Adrenal gland (tissue), 12 donors: ENCODE measurements around the gene RPL35. TPM values are rescaled to one million over a fixed set of nuclear protein-coding genes. Genes with fewer than 3 reads are reported as not detected.

Experiments used
- DNase-seq, 7 donors: peaks; one replicate each; pipeline ENCODE4 v3.0.0-alpha.2; 2019 to 2020
- H3K27ac ChIP-seq, 5 donors: fragments of 200-600 bp; sonication (generic) in 4 of 5; 1 replicate in 3 of 5; 2 replicates in 2 of 5; pipeline versions ENCODE4 v1.5.1 to v1.8.0; 2016 to 2020; ENCODE audit warnings: mild to moderate bottlenecking in 1 of 5
- H3K27me3 ChIP-seq: fragments of 200-600 bp; 2 replicates; pipeline ENCODE4 v1.8.0; 2021
- H3K36me3 ChIP-seq, 2 donors: fragments of 200-600 bp; replicated peaks in 1 of 2; 1 replicate in 1 of 2; 2 replicates in 1 of 2; pipeline versions ENCODE4 v1.5.1 to v1.8.0; 2018 to 2022
- H3K4me1 ChIP-seq, 2 donors: fragments of 200-600 bp; replicated peaks in 1 of 2; 1 replicate in 1 of 2; 2 replicates in 1 of 2; pipeline versions ENCODE4 v1.5.1 to v1.8.0; 2018 to 2021
- H3K4me3 ChIP-seq, 4 donors: fragments of 200-600 bp; sonication (generic) in 3 of 4; one replicate each; pipeline ENCODE4 v1.5.1; 2016 to 2018
- H3K9me3 ChIP-seq, 3 donors: fragments of 200-600 bp; sonication (generic) in 1 of 3; replicated peaks in 1 of 3; 1 replicate in 2 of 3; 2 replicates in 1 of 3; pipeline versions ENCODE4 v1.5.1 to v1.8.0; 2016 to 2021
- CTCF ChIP-seq, 6 experiments: fragments of 450-650 bp in 4 of 6; fragments of 200-600 bp in 2 of 6; sonication (generic) in 1 of 6; IDR thresholded peaks; 1 replicate in 5 of 6; 2 replicates in 1 of 6; pipeline versions ENCODE4 v1.5.1 to v1.8.0; 2016 to 2021; ENCODE audit warnings: antibody characterized with exemption in 6 of 6, mild to moderate bottlenecking in 2 of 6, moderate library complexity in 1 of 6
- POLR2A ChIP-seq, 2 donors: fragments of 450-650 bp; IDR thresholded peaks; one replicate each; pipeline ENCODE4 v1.6.1; 2017; ENCODE audit warnings: antibody characterized with exemption in 2 of 2, mild to moderate bottlenecking in 2 of 2, moderate library complexity in 1 of 2
- WGBS, 4 donors: extraction: QIAGEN DNeasy Blood & Tissue Kit in 2 of 4; methylation state at CpG; one replicate each; pipeline versions ENCODE4 v1.1.5 to v1.1.7; 2013 to 2017; 5-methylcytosine and 5-hydroxymethylcytosine counted together
- intact Hi-C, 2 donors: fragments of 100-400 bp; cut with DNase I; formaldehyde crosslinking; loops; one replicate each; pipeline versions ENCODE4 v1.14.1 to v1.15.0; 2022 to 2023
- polyA plus RNA-seq, 3 donors: library from polyadenylated mRNA; stranded (reverse); fragments of 200-250 nt in 2 of 3; fragments of 350-450 nt in 1 of 3; fragmentation: Illumina TruSeq in 1 of 3; extraction: RNeasy Lipid Tissue Mini Kit (QIAGEN cat#74804) in 1 of 3; gene quantifications; one replicate each; pipeline ENCODE4 v1.2.3, GENCODE V29; 2013 to 2014
- total RNA-seq, 9 donors: library from RNA; depleted of rRNA in 4 of 9; stranded (reverse); fragments of >200 nt in 4 of 9; fragments of 120-200 nt in 1 of 9; fragmentation: NEBNext Ultra II Directional in 1 of 9; extraction: Animal tissue kit (Norgen Biotek cat#: 25700) in 1 of 9; gene quantifications; one replicate each; pipeline versions ENCODE4 v1.1.0 to v1.2.4, GENCODE V29; 2013 to 2023
- donor health status: healthy with polysubstance abuse.
- donor health status: Bipolar disorder and iron deficiency.
- donor health status: DM: yes; HTN: yes; CAD: no.
- donor health status: DM: no; HTN: no; CAD: no.
- donor health status: DM: no; HTN: no; CAD: no.
- donor health status: DM: yes; HTN: yes; CAD: no.

The RPL35 gene
- total and polyA plus RNA-seq, 12 donors: 884 to 4,952 (median 1,541) TPM

- TF ChIP-seq CTCF (IDR thresholded peaks at IDR 0.05): no peak
- TF ChIP-seq POLR2A (IDR thresholded peaks at IDR 0.05): no peak
- WGBS, 4 donors: 75 to 80% (median 77%) methylated on average over 8 to 13 of the region's 13 CpGs
- DNase-seq: no peak
- no peak overlapping the region for H3K27ac ChIP-seq
- peaks cover 13% of the 10 kb centered on the region in 2 donors for H3K4me1 ChIP-seq
- H3K27me3 ChIP-seq: no peaks in the 10 kb centered on the region
- H3K4me3 ChIP-seq: no peak overlapping the region
- H3K36me3 ChIP-seq: peaks cover 0 to 84% of the 10 kb centered on the region in 2 donors
- H3K9me3 ChIP-seq: no peaks in the 10 kb centered on the region
- intact Hi-C loops: no loop called here
Measured at GRCh38 chr9:124882231-124882630, 20.5 kb upstream of the RPL35 start.

GRCh38 chr9:124881138-124881743 lies 19.5 kb upstream of the RPL35 start:
- intact Hi-C loops: no loop called here
- 91 to 96% (median 94%) methylated on average over 15 to 16 of the region's 16 CpGs for WGBS, 4 donors
- TF ChIP-seq POLR2A (IDR thresholded peaks at IDR 0.05): no peak
- TF ChIP-seq CTCF (IDR thresholded peaks at IDR 0.05): no peak
- DNase-seq: no peak
- Histone ChIP-seq H3K9me3 (no peaks in the 10 kb centered on the region), H3K27ac (no peak overlapping the region), H3K4me1 (peaks cover 13 to 14% of the 10 kb centered on the region in 2 donors), H3K36me3 (peaks cover 0 to 90% of the 10 kb centered on the region in 2 donors), H3K4me3 (no peak overlapping the region), H3K27me3 (no peaks in the 10 kb centered on the region)

GRCh38 chr9:124880501-124880900 lies 18.7 kb upstream of the RPL35 start:
- peaks cover 0 to 90% of the 10 kb centered on the region in 2 donors for H3K36me3 ChIP-seq
- WGBS, 4 donors: 68 to 78% (median 75%) methylated on average over 7 to 9 of the region's 9 CpGs

GRCh38 chr9:124879226-124879625 lies 17.5 kb upstream of the RPL35 start:
- Histone ChIP-seq H3K4me1 (peaks cover 13 to 24% of the 10 kb centered on the region in 2 donors), H3K27ac (peak overlapping the region in 1 of 5 donors; percentile 4), H3K36me3 (peaks cover 0 to 90% of the 10 kb centered on the region in 2 donors), H3K27me3 (no peaks in the 10 kb centered on the region), H3K4me3 (no peak overlapping the region), H3K9me3 (no peaks in the 10 kb centered on the region)
- 82 to 87% (median 83%) methylated on average over 10 of the region's 10 CpGs for WGBS, 4 donors
- no peak for TF ChIP-seq POLR2A (IDR thresholded peaks at IDR 0.05)
- no peak for TF ChIP-seq CTCF (IDR thresholded peaks at IDR 0.05)
- intact Hi-C loops: no loop called here
- no peak for DNase-seq

More at GRCh38 chr9:124880501-124880900, 18.7 kb upstream of the RPL35 start:
- Histone ChIP-seq H3K27ac (no peak overlapping the region), H3K4me1 (peaks cover 13 to 17% of the 10 kb centered on the region in 2 donors), H3K4me3 (no peak overlapping the region), H3K9me3 (no peaks in the 10 kb centered on the region), H3K27me3 (no peaks in the 10 kb centered on the region)
- TF ChIP-seq CTCF (IDR thresholded peaks at IDR 0.05): no peak
- no peak for TF ChIP-seq POLR2A (IDR thresholded peaks at IDR 0.05)
- intact Hi-C loops: no loop called here
- no peak for DNase-seq
